GM19452 (cell line): ENCODE data around the gene BCO2.

Experiments
- ATAC-seq: cut with Tn5 transposase; IDR thresholded peaks from one replicate; pipeline ENCODE4 v1.9.1; 2021; ENCODE audit not compliant: unreplicated experiment

The BCO2 gene

DNA sequence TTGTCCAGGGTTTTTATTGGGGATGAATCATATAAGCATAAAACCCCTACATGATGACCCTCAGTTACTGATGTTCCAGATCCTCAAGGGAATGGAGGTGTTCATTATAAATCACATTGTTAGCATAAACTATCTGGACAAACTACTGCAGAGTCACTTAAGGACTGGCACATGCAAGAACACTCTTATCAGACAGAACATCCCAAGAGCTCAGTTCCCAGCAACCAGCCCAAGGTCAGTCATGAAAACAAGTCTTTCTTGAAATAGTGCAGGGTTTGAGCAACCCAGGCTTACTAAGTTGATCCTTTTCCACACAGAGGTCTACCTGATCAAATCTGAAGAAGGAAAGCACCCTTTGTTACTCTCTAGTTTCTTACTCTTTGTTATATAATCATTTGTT is 37.4 kb downstream of the BCO2 start:
- ATAC-seq = no peak

DNA sequence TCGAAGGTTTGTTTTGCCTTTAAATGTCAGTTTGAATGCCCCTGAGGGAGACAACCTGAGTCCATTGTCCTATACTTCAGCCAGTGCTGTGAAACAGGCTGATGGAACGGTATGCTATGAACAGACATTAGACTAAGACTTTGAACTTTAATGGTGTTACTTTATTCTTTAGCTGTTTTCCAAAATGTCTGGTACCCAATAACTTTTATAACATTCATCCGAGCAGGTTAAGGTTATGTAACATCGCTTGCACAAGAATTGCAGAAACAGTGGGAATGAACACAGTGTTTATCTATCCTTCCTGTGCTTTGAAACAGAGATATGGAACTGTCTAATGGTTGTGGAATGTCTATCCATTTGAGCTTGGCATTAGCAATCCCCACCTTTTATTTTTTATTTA is 38.4 kb downstream of the BCO2 start:
- no peak for ATAC-seq

DNA sequence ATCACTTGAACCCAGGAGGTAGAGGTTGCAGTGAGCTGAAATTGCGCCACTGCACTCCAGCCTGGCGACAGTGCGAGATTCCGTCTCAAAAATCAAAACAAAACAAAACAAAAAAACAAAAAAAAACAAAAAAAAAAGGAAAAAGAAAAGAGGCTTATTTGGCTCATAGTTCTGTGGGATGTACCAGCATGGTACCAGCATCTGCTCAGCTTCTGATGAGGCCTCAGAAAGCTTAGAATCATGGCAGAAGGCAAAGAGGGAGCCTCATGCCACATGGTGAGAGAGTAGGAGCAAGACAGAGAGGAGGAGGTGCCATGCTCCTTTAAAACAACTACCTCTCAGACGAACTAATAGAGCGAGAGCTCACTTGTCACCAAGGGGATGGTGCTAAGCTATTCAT is 40.3 kb downstream of the BCO2 start:
- no peak for ATAC-seq

DNA sequence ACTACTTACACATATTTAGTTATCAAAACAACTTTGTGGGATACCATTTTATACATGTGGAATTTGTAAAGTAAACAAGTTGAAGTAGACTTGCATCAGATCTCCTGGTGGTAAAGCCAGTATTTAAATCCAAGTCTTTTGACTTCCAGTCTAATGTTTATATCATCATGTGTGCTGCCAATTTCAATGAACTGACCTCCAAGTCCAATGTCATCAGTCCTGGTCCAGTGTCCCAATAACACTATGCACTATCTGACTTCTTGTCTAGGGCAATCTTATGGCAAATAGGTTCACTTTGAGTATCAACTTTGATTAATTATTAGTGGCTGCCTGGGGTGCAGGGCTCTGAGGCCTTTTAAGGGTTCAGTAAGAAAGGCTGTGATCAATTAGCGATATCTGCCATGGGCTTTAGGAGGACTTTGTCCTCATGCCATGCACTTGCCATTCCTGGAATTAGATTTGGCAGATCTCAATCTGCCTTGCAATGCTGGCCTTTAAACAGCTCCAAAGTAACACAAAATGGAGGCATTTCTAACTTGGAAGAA is 41.3 kb downstream of the BCO2 start:
- ATAC-seq = no peak

DNA sequence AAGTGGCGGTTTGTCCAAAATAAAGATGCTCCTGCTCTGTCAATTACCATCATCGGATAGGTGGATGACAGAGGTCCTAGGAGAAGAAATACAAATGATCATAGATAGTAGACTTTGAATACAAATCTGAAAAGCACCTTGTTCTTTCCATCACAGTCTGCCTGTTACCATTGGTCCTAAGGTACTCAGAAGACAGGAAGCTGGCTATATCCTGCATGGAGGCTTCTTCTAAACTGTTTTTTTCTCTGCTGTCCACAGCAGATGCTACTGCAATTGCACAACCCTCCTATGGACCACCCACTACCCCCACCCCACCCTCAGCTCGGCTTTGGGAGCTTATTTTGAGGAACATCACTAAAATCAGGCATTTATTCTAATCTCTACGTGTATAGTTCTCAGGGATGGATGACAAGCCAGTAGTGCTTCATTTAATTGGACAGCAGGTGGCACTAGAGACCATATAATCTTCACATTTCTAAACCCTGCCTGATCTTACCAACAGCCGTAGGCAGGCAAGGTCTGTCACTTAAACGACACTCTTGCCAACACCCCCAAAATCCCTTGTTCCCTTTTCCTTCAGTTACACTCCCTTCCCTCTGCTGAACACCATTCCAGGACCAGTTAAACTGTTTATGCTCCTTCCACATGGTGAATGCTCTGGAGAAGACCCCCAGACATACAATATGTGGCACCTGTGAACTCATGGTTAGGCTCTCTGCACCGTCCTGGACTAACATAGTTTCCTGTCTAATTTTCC is 44.3 kb downstream of the BCO2 start:
- peak; percentile 97 for ATAC-seq

DNA sequence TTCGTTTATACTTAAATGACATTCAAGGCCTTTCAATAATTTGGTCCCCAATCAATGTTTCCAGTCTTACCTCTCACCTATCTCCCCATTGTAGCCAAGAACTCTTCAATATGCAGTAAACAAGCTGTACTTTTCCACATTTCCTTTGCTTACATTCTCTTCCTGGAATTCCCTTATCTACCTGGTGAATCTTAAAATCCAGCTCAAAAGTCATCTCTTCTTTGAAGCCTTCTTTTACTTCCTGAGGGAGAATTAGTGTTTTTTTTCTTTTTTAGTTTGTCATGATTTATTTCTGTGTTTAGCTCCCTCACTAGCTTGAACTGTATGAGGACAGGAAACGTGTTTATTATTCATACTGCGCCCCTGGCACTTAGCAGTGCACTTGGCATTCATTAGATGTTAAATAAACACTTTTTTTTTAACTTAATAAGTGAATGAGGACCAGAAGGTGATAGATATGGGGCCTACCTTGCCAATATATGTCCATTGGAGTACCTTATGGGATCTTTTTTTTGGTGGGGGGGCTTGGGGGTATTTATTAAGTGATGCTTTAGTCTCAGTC is 46.0 kb downstream of the BCO2 start:
- ATAC-seq = no peak

DNA sequence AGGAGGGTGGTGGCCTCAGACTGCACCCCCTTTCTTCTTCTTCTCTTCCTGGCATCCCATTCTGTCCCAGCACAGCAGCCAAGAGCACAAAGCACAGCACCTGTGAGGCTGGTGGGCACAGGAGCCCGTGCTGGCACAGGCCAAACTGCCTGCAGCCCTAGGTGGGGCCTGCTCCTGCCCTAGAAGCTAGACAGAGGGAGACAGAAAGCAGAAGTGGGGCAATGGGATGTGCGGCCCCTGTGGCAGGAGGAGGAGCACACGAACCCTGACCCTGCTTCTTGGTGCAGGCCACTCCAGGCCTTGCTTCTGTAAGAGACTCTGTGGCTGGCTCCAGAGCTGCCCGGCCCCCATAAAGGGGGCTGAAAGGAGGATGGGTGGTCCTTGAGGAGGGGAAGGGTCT is 47.0 kb downstream of the BCO2 start:
- no peak for ATAC-seq

DNA sequence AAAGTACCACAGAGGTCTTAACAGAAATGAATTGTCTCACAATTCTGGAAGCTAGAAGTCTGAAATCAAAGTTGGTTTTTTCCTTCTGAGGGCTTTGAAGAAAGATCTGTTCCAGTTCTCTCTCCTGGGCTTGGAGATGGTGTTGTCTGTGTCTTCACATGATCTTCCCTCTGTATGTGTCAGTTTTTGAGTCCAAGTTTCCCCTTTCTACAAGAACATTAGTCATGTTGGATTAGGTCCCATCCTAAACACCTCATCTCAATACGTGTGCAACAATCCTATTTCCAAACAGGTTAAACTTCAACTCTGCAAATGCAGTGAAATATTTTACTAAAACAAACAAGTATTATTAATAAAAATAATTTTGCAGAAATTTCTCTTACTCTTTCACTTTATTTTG is 47.8 kb downstream of the BCO2 start:
- ATAC-seq = no peak

DNA sequence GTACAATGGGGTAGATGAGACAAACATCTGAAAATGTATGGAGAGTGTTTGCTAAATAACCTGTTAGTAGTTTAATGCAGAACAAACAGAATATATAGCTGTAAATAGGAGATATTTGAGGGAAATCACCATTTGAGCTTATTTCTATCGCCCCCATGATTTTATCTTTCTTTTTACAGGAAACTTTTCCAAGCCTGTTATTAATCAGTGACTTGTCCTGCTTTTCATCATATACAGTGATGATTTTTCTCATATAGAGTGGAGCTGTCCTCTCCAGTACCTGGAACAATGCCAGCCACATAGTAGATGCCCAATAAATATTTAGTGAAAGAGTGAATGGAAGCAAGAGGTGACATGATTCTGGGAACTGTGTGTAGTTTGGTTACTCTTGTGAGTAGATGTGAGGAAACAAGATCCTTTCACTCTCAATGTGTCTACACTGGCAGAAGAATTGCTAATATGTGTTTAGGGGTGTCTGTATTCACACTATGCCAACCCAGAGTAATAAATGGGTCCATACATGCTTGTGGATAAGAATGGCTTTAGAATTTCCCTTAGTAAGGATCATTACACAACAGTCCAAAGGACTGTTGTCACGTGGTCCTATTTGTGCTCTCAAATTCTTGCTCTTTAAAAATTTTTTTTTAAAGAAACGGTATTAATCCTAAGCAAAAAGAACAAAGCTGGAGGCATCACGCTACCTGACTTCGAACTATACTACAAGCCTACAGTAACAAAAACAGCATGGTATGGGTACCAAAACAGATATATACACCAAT is 48.6 kb downstream of the BCO2 start:
- ATAC-seq = no peak

DNA sequence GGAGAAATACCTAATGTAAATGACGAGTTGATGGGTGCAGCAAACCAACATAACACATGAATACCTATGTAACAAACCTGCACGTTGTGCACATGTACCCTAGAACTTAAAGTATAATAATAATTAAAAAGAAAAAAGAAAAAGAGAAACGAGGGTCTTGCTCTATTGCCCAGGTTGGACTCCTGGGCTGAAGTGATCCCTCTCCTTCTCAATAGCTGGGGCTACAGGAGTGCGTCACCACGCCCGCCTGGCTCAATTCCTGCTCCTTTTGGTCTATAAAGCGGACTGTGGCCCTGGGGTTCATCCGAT is 50.4 kb downstream of the BCO2 start:
- ATAC-seq = no peak

DNA sequence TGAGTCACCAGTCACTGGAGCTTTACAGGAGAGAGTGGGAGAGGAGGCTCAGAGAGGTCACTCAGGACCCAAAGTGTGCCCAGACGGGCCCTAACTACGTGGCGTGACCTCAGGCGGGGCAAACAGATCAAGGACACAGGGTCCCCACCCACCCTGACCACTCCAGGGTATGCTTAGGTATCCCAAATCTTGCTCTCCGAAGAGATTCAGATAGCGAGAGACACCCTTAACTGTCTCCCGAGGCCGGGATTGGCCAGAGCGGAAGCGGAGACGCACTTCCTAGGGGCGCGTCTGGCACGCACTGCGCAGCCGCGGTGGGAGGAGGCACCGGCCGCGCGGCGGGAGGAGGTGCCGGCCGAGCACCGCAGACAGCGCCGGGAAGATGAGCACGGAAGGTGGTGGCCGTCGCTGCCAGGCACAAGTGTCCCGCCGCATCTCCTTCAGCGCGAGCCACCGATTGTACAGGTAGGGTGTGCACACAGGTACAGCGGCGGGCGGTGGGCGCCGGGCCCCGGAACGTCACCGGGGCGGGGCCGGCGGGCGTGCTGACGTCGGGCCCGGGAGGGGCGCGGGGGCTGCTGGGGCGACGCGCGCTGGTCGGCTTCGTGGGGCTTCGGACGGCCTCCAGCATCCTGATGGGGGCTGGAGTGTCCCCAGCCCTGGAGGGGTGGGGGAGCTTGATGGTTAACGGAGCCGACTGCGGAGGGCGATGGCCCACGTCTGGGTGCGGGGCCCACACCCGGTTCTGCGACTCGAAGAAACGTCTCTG is 50.9 kb downstream of the BCO2 start, which contains the start of gene PTS:
PTS (plus strand) TSS at position 367 of the 769 bp plus-strand sequence; CDS start at position 383, 16 bp downstream.
- ATAC-seq = peak; percentile 97

DNA sequence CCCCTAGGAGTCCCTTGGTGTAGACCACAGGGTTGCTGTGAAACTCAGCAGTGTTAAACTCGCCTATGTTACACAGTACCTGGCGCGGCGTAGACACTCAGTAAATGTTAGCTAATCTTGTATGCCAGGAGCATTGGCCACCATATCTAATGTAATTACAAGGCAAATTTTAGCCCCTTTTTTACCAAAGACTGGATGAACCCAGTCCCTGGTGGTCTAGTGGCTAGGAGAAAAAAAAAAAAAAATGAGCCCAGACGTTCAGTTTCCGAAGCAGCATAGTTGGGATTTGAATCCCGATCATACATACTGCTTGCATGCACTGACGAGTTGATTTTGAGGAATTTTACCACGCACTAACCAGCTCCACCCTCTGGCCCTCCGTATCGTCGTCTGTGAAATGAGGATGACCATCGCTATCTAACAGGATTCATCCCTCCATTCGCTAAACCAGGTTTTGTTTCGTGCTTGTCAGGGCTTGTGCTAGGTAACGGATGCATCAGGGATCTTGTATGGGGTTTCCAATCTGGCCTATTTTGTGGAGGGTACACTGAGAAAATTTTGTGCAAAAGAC is 51.6 kb downstream of the BCO2 start:
- ATAC-seq = peak; percentile 57

DNA sequence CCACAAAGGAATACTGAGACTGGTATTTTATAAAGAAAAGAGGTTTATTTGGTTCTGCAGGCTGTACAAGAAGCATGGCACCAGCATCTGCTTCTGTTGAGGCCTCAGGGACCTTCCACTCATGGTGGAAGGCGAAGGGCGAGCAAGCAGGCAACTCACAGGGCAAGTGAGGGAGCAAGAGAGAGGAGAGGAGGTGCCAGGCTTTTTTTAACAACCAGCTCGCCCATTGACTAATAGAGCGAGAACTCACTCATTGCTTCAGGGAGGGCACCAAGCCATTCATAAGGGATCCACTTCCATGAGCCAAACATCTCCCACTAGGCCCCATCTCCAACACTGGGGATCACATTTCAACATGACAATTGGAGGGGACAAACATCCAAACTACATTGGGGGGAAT is 52.2 kb downstream of the BCO2 start:
- no peak for ATAC-seq

DNA sequence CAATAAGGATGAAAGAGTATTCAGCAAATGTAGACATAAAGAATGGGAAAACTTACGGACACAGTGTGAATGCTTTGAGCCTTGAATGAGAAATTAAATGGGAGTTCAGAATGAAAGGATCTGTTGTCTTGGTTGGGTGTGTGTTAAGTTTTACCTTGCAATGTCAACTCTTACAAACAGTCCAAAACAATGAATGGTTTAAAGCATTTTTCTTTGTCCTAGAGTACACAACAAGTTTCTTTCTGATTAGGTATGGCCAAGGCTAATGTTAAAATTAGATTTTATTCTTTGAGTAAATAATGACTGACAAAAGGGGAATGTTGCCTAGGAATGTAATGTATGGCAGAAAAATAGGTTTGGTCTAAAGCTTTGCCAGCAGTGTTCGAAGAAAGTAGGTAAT is 53.4 kb downstream of the BCO2 start:
- no peak for ATAC-seq

DNA sequence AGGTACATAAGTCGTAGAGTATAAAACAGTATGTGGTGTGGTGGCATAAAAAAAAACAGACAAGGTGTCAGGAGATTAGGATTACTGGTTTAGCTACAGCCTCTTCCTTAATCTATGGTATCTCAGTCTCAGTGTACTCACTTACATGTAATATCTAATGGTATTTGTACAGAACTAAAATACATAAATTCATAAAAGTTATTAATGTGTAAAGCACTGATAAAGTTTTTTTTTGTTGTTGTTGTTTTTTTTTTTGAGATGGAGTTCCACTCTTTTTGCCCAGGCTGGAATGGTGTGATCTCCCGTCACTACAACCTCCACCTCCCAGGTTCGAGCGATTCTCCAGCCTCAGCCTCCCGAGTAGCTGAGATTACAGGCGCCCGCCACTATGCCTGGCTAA is 53.8 kb downstream of the BCO2 start:
- no peak for ATAC-seq

DNA sequence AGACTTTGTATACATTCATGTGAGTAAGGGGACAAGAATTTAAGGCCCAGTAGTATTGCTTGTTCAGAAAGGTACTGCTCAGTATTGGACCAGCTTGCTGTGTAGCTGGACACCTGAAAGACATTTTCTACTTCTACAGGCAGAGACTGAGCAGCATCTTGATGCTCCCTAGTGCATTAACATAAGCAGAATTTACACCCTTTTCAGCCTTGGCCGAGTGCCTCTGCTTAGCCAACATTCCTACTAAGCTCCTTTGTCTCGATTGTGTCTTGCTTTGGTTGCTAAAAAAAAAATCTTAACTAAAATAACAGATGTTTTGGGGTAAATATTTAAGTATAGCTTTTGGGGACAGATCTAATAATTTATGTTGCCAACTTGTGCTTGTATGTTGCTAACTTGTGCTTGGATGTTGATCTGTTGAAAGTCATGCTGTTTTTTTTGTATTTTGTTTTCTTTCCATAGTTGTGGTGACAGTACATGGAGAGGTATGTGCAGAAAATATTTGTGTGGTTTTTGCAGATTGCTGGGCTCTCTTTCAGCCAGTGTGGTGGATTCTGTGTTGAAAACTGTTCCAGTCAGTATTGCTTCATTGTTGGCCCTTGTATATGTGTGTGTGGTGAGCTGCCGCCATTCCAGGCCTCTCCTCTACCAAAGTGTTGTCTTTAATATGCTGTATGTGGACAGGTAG is 54.6 kb downstream of the BCO2 start:
- ATAC-seq = no peak

DNA sequence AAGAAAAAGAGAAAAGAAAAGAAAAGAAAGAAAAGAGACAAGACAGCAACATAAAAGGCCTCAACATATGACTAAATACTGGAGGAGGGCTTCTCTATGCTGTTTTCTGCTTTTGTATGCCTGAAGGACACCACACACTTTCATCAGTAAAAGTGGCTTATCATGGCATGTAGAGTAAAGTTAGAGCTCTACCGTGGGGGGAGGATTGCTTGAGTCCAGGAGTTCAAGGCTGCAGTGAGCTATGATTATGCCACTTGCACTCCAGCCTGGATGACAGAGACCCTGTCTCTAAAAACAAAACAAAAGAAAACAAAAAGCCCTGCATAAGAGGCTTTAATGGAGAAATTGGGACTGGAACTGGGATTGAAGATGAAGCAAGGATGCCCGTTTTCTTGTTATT is 56.6 kb downstream of the BCO2 start:
- ATAC-seq = no peak

DNA sequence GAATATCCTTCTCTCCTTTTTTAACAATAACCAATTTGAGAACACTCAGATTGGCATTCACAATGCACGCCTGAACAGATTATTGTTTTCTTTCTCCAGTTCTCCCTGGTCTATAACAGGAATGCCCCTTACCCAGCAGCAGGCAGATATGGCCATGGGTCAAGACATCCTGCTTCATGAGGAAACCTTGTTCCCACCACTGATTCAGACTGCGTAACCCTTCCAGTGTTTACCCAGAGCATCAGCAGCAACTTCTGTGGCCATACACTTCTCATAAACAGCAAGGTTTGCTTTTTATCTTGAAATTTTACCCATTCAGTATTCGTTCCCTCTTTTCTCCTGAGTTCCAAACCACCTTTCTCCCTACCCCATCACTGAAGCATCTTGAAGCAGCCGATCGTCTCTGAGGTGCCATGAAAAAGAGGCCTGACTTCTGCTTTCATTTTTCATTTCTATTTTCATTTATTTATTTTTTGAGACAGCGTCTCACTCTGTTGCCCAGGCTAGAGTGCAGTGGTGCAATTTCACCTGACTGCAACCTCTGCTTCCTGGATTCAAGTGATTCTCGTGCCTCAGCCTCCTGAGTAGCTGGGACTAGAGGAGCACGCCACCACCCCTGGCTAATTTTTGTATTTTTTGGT is 60.6 kb downstream of the BCO2 start:
- ATAC-seq = no peak

DNA sequence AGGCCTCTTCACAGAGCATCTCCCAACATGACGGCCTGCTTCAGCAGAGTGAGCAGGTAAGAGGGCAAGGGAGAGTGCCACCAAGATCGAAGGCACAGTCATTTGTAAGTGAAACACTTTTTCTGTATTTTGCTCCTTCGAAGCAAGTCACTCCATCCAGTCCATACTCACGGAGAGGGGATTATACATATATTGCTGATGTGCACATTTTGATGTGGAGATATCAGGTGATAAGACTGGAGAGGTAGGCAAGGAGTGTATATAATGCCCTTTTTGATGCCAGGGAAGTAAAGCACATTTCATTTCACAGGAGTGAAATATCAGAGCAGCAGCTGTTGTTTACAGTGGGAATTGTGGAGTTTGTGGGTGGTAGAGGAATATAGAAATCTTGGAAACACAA is 62.1 kb downstream of the BCO2 start:
- no peak for ATAC-seq

DNA sequence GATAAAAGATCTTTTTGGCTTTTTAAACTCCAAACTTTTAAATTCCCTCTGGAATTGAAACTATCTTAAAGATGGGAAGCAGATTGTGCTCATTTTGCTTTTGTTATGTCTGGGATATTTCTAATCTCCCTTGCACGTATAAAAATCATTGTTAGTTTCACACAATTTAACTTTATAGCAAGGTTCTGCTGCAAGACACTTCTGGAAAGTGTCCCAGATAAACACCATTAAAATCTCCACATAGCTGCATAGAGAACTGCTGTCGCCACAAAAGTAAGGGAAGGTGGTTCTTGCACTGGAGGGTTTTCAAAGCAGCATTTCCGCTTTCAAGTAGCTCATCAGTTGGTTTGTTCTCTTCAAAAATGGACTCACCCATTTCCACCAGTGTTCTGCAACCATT is 62.7 kb downstream of the BCO2 start:
- no peak for ATAC-seq
